Measurements from ENCODE around the gene MCM10. TPM values are rescaled to one million over a fixed set of nuclear protein-coding genes. Genes with fewer than 3 reads are reported as not detected.

The MCM10 gene
- total RNA-seq, 1 experiment from 2014 or later = 43.1 TPM

DNA sequence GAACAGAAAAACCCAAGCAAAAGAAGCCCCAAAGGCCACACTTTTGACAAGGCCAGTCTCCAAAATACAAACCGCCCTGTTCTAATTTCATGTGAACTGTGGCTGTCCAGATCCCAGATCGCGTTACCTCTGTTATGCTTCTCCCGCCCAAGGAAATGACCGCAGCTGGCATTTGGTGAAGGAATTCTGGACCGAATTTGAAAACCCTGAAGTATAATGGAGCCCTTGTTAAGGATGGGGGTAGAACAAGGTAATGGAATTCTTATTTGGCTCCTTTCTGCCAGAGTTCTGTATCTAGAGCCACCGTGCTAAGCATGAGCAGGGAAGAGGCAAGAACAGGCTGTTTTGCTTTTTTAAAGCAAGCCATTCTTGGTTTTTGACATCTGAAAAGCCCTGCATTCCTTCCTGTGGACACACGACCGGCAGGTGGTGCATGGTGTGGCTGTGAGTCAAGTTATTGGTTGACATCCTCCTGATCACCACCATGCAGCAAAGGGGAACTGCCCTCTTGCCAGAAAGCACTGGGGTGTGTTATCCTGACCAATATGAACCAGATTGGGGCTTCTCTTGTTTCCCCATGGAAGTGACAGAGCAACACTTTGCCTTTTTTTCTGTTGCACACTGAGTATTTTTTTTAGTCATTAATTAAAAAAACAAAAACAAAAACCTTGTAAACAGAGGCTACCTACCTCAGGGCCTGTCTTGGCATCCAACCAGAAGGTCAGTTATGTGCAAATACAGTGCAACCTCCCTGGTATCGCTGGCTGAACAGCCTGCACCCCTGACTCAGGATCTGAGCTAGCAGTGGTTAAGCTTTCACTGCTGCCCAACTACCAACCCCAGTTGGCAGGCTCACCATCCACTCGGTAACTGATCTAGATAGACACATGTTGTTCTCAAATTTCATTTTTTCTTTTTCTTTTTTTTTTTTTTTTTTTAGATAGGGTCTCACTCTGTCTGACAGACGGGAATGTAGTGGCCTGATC lies 58.6 kb downstream of the MCM10 start:
- peak; percentile 95 for ATAC-seq
- H3K27me3 ChIP-seq (ENCODE audit: insufficient read depth, low read length) = no peaks in the 10 kb centered on the region
- peak overlapping the region; percentile 55 for H2AFZ ChIP-seq (ENCODE audit: low read depth, low read length, poor library complexity, severe bottlenecking)
- no peaks in the 10 kb centered on the region for H3K79me2 ChIP-seq (ENCODE audit: insufficient read depth, low read length)
- no peaks in the 10 kb centered on the region for H3K36me3 ChIP-seq (ENCODE audit: control insufficient read depth in 1 of 2, insufficient read depth in 2 of 2, low read length in 2 of 2)
- POLR2A ChIA-PET = interaction anchor here (1.3 kb wide), 1 partner anchor 82 kb away, joined by 3 read pairs; no protein-coding TSS in a partner anchor
- peak; percentile 49 for DNase-seq (ENCODE audit: low read depth, low spot score)
- no peaks in the 10 kb centered on the region for H3K9me2 ChIP-seq (ENCODE audit: insufficient read depth)
- CTCF ChIA-PET = interaction anchor here (1.0 to 1.5 kb wide), 3 partner anchors 9 to 83 kb away, joined by 3 to 6 read pairs (median 3); no protein-coding TSS in a partner anchor
- H3K4me1 ChIP-seq (ENCODE audit: control insufficient read depth in 1 of 2, insufficient read depth in 2 of 2, low read length in 2 of 2) = peaks cover 4 to 11% of the 10 kb centered on the region in 2 experiments; a peak in 3 of 4 replicates
- RAD21 ChIA-PET (ENCODE audit: low non-redundant PET in 1 of 2, low total read pairs in 2 of 2, uncharacterized antibody in 2 of 2, unreplicated experiment in 2 of 2) = interaction anchor here in 1 of 2 experiments (0.7 kb wide), 1 partner anchor 12 kb away, joined by 3 read pairs; no protein-coding TSS in a partner anchor
- no TSS peak for BruUV-seq (replicated peaks)
- H3K9ac ChIP-seq (ENCODE audit: low read length) = no peak overlapping the region
- intact Hi-C loops (cut with micrococcal nuclease) = loop anchor here (5.0 kb wide), 1 partner anchor 82 kb away; the partner anchor contains the start of gene PHYH
- no peaks in the 10 kb centered on the region for H4K20me1 ChIP-seq (ENCODE audit: insufficient read depth)
- H3K27ac ChIP-seq (ENCODE audit: low read depth, low read length) = no peak overlapping the region
- H3K9me3 ChIP-seq (ENCODE audit: control insufficient read depth in 1 of 2, insufficient read depth in 1 of 2, low read depth in 1 of 2, low read length in 2 of 2) = no peaks in the 10 kb centered on the region
- H3K4me2 ChIP-seq (ENCODE audit: low read length) = peak overlapping the region; percentile 63
- H3K4me3 ChIP-seq (replicated peaks in 1 of 2; ENCODE audit: low read depth in 1 of 2, low read length in 2 of 2) = peak overlapping the region; percentile 14 to 15; a peak in 2 of 4 replicates
- TF ChIP-seq POLR2AphosphoS5 (IDR thresholded peaks at IDR 0.05; ENCODE audit: low read depth, low read length) (0 out of 2 replicates have a peak, but pooled peaks have one; percentile 16), FOSL1 (IDR thresholded peaks at IDR 0.05; ENCODE audit: low read depth) (no peak), RAD21 (IDR thresholded peaks at IDR 0.05; ENCODE audit: low read depth) (peak; percentile 49), YY1 (IDR thresholded peaks at IDR 0.05; ENCODE audit: extremely low read depth, insufficient replicate concordance, low read depth, low read length) (no peak)
- TF ChIP-seq, protein P1, sequence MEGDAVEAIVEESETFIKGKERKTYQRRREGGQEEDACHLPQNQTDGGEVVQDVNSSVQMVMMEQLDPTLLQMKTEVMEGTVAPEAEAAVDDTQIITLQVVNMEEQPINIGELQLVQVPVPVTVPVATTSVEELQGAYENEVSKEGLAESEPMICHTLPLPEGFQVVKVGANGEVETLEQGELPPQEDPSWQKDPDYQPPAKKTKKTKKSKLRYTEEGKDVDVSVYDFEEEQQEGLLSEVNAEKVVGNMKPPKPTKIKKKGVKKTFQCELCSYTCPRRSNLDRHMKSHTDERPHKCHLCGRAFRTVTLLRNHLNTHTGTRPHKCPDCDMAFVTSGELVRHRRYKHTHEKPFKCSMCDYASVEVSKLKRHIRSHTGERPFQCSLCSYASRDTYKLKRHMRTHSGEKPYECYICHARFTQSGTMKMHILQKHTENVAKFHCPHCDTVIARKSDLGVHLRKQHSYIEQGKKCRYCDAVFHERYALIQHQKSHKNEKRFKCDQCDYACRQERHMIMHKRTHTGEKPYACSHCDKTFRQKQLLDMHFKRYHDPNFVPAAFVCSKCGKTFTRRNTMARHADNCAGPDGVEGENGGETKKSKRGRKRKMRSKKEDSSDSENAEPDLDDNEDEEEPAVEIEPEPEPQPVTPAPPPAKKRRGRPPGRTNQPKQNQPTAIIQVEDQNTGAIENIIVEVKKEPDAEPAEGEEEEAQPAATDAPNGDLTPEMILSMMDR (IDR thresholded peaks at IDR 0.05 in 2 of 3, conservative IDR thresholded peaks at IDR 0.05 in 1 of 3; ENCODE audit: borderline replicate concordance in 1 of 3, insufficient read depth in 1 of 3, low read depth in 2 of 3, low read length in 2 of 3) = peak; percentile 48 to 59 (median 55); a peak in 5 of 6 replicates
- TF ChIP-seq, protein P2, sequence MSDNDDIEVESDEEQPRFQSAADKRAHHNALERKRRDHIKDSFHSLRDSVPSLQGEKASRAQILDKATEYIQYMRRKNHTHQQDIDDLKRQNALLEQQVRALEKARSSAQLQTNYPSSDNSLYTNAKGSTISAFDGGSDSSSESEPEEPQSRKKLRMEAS (IDR thresholded peaks at IDR 0.05) = peak; percentile 53

Measured in HCT116 (cell line).